Left ventricle myocardium inferior (tissue), 1 donor: Measurements from ENCODE around the gene TNRC6C. TPM values are rescaled to one million over a fixed set of nuclear protein-coding genes. Genes with fewer than 3 reads are reported as not detected.
"Not testable (repeated sequence)": the region's sequence is repeated elsewhere in the genome, so short reads cannot be mapped to it uniquely, and the experiment has no call there.

Experiments
- DNase-seq: peaks from one replicate; pipeline ENCODE4 v3.0.0-alpha.2; 2020
- H3K27ac ChIP-seq: fragments of 200-600 bp; replicated peaks from 2 replicates; pipeline ENCODE4 v1.8.0; 2021
- H3K27me3 ChIP-seq: fragments of 200-600 bp; 2 replicates; pipeline ENCODE4 v1.8.0; 2021; ENCODE audit warnings: low read depth
- H3K36me3 ChIP-seq: fragments of 200-600 bp; 2 replicates; pipeline ENCODE4 v1.8.0; 2021
- H3K4me1 ChIP-seq: fragments of 200-600 bp; 2 replicates; pipeline ENCODE4 v1.8.0; 2021
- H3K4me3 ChIP-seq: fragments of 200-600 bp; 2 replicates; pipeline ENCODE4 v1.8.0; 2021; ENCODE audit warnings: mild to moderate bottlenecking, moderate library complexity
- H3K9me3 ChIP-seq: fragments of 200-600 bp; replicated peaks from 2 replicates; pipeline ENCODE4 v1.8.0; 2021
- CTCF ChIP-seq: fragments of 200-600 bp; IDR thresholded peaks from 2 replicates; pipeline ENCODE4 v1.8.0; 2021; ENCODE audit warnings: antibody characterized with exemption, mild to moderate bottlenecking, borderline replicate concordance
- intact Hi-C: fragments of 100-400 bp; cut with micrococcal nuclease; formaldehyde crosslinking; loops from one replicate; pipeline ENCODE4 v1.11.0; 2022
- total RNA-seq: library from RNA; stranded (reverse); fragmentation: NEBNext Ultra II Directional; extraction: Animal tissue kit (Norgen Biotek cat#: 25700); gene quantifications from one replicate; pipeline ENCODE4 v1.2.1, GENCODE V29; 2021
- donor health status: DM: no; HTN: yes; CAD: no; lungs with severe emphysema.

The TNRC6C gene
- total RNA-seq, 1 donor from 2014 or later: 19.7 TPM

- no peak for TF ChIP-seq CTCF
- Histone ChIP-seq H3K4me1 (peaks cover 31% of the 10 kb centered on the region), H3K27me3 (no peaks in the 10 kb centered on the region), H3K4me3 (no peak overlapping the region), H3K36me3 (no peaks in the 10 kb centered on the region), H3K27ac (no peak overlapping the region), H3K9me3 (no peaks in the 10 kb centered on the region)
- DNase-seq: no peak
- intact Hi-C loops: no loop called here
Observed at GRCh38 chr17:78137392-78138203, 179.1 kb downstream of the TNRC6C start.

GRCh38 chr17:78138204-78139060, 179.9 kb downstream of the TNRC6C start:
- Histone ChIP-seq H3K36me3 (no peaks in the 10 kb centered on the region), H3K4me3 (no peak overlapping the region), H3K9me3 (no peaks in the 10 kb centered on the region), H3K27ac (no peak overlapping the region), H3K4me1 (peaks cover 27% of the 10 kb centered on the region), H3K27me3 (no peaks in the 10 kb centered on the region)
- intact Hi-C loops: no loop called here
- no peak for DNase-seq
- no peak for TF ChIP-seq CTCF

GRCh38 chr17:78139861-78140168, 181.3 kb downstream of the TNRC6C start:
- peaks cover 29% of the 10 kb centered on the region for H3K4me1 ChIP-seq
- DNase-seq, intact Hi-C loops, H3K4me3 ChIP-seq, H3K36me3 ChIP-seq, H3K27ac ChIP-seq, H3K9me3 ChIP-seq, H3K27me3 ChIP-seq: not testable (repeated sequence)

GRCh38 chr17:78140169-78141051, 181.9 kb downstream of the TNRC6C start:
- Histone ChIP-seq H3K27me3 (no peaks in the 10 kb centered on the region), H3K4me3 (no peak overlapping the region), H3K27ac (peak overlapping the region; percentile 27), H3K9me3 (no peaks in the 10 kb centered on the region), H3K4me1 (peaks cover 35% of the 10 kb centered on the region), H3K36me3 (no peaks in the 10 kb centered on the region)
- DNase-seq: peak; percentile 88
- no peak for TF ChIP-seq CTCF
- intact Hi-C loops: no loop called here

GRCh38 chr17:78141437-78142118, 183.1 kb downstream of the TNRC6C start:
- no peak for DNase-seq
- no peaks in the 10 kb centered on the region for H3K36me3 ChIP-seq
- peaks cover 42% of the 10 kb centered on the region for H3K4me1 ChIP-seq
- H3K27me3 ChIP-seq: no peaks in the 10 kb centered on the region
- no peaks in the 10 kb centered on the region for H3K9me3 ChIP-seq
- no peak for TF ChIP-seq CTCF
- no peak overlapping the region for H3K27ac ChIP-seq
- H3K4me3 ChIP-seq: no peak overlapping the region
- intact Hi-C loops: no loop called here
